CD4-positive, alpha-beta memory T cell (primary cell): ENCODE measurements around the gene PDK3. TPM values are rescaled to one million over a fixed set of nuclear protein-coding genes. Genes with fewer than 3 reads are reported as not detected.

Experiments
- CTCF ChIA-PET: fragments of 350-600 bp; sonication (Branson Sonifier 250); formaldehyde crosslinking; loops from one replicate; lab custom pipeline; 2021; ENCODE audit warnings: inconsistent platforms; ENCODE audit not compliant: partially characterized antibody; lab: Charles Lee
- POLR2A ChIA-PET: fragments of 350-600 bp; sonication (Branson Sonifier 250); formaldehyde crosslinking; loops from one replicate; lab custom pipeline; 2021; ENCODE audit not compliant: partially characterized antibody; lab: Charles Lee
- DNase-seq, 5 donors: peaks; one replicate each; pipeline versions ENCODE4 v3.0.0 to v3.0.0-alpha.2; 2020 to 2022; ENCODE audit warnings: mixed read lengths in 1 of 5
- H3K27ac ChIP-seq: one replicate; pipeline ENCODE4 v1.7.0; 2013; ENCODE audit warnings: low read depth, low read length
- H3K27me3 ChIP-seq: 2 replicates; pipeline ENCODE4 v1.7.0; 2013; ENCODE audit warnings: mild to moderate bottlenecking, low read length, moderate library complexity; ENCODE audit not compliant: insufficient read depth
- H3K36me3 ChIP-seq: 2 replicates; pipeline ENCODE4 v1.7.0; 2013; ENCODE audit warnings: mild to moderate bottlenecking, low read length, moderate library complexity; ENCODE audit not compliant: insufficient read depth
- H3K4me1 ChIP-seq: 2 replicates; pipeline ENCODE4 v1.7.0; 2013; ENCODE audit warnings: mild to moderate bottlenecking, low read length, moderate library complexity; ENCODE audit not compliant: insufficient read depth
- H3K4me3 ChIP-seq, 2 donors: one replicate each; pipeline ENCODE4 v1.7.0; 2013; ENCODE audit warnings: low read length in 2 of 2, mild to moderate bottlenecking in 1 of 2
- H3K9me3 ChIP-seq, 2 donors: one replicate each; pipeline ENCODE4 v1.7.0; 2013; ENCODE audit warnings: low read length in 2 of 2, control low read depth in 1 of 2; ENCODE audit not compliant: control insufficient read depth in 1 of 2
- H3K27ac Mint-ChIP-seq, 7 donors: one replicate each; pipeline ENCODE4 v1.8.0; 2020 to 2021; ENCODE audit warnings: mixed read lengths in 7 of 7, mild to moderate bottlenecking in 6 of 7, inconsistent platforms in 3 of 7, moderate library complexity in 3 of 7
- H3K27me3 Mint-ChIP-seq, 2 donors: one replicate each; pipeline ENCODE4 v1.8.0; 2020 to 2021; ENCODE audit warnings: mixed read lengths in 2 of 2
- H3K36me3 Mint-ChIP-seq, 2 donors: one replicate each; pipeline ENCODE4 v1.8.0; 2020 to 2021; ENCODE audit warnings: mixed read lengths in 2 of 2, inconsistent platforms in 1 of 2, mild to moderate bottlenecking in 1 of 2
- H3K4me1 Mint-ChIP-seq, 4 donors: one replicate each; pipeline ENCODE4 v1.8.0; 2020 to 2021; ENCODE audit warnings: mixed read lengths in 4 of 4, mild to moderate bottlenecking in 1 of 4
- H3K4me3 Mint-ChIP-seq, 8 donors: one replicate each; pipeline ENCODE4 v1.8.0; 2020 to 2021; ENCODE audit warnings: mixed read lengths in 8 of 8, mild to moderate bottlenecking in 7 of 8, moderate library complexity in 6 of 8, inconsistent platforms in 3 of 8
- H3K9me3 Mint-ChIP-seq, 8 donors: one replicate each; pipeline ENCODE4 v1.8.0; 2020 to 2021; ENCODE audit warnings: mixed read lengths in 8 of 8, mild to moderate bottlenecking in 5 of 8, inconsistent platforms in 3 of 8, moderate library complexity in 1 of 8
- intact Hi-C: fragments of 100-400 bp; cut with micrococcal nuclease; formaldehyde crosslinking; loops from one replicate; pipeline ENCODE4 v1.15.1; 2023
- polyA plus RNA-seq, 2 donors: library from polyadenylated mRNA; unstranded; fragments of 300-500 nt; fragmentation: Illumina TruSeq; gene quantifications; one replicate each; pipeline ENCODE4 v1.2.3, GENCODE V29; 2021
- total RNA-seq, 2 experiments: library from RNA; stranded (reverse); gene quantifications; one replicate each; pipeline ENCODE4 v1.2.3, GENCODE V29; 2021

Gene PDK3
- total and polyA plus RNA-seq, 4 experiments from 2014 or later = 30.3 to 43.3 (median 34.3) TPM

DNA sequence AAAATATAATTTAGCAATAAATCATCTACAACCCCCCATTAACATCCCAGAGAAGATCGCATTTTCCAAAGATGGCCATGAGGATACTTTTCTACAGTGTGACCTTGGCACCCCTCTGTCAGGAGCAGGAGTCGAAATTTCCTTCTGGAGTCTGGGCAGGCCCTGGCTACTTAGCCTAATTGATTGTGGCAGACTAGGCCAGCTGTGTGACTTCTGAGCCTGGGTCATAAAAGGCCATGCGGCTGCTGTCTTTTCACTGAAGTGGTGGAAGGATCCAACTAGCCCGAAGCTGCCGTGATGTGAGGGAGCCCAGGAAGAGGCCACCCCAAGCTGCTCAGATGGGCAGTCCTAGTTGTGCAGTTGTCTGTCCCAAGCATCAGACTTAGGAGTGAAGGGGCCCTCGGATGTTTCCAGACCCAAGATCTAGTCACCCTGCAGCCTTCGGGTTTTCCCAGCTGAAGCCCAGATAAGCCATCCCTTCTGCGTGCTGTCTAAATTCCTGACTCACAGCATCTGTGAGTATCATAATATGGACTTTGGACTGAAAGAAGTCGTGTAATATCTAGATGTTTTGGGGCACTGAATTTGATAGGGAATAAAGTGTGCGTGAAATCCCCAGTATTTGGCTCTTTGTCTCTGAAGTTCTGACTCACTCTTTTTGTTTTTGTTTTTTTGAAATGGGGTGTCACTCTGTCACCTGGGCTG is 21.0 kb downstream of the PDK3 start:
- ChIA-PET POLR2A (no interaction called here), CTCF (interaction anchor here (2.1 kb wide), 1 partner anchor 90 kb away, joined by 9 read pairs; no protein-coding TSS in a partner anchor)
- Histone ChIP-seq H3K4me3 (no peak overlapping the region), H3K27ac (no peak overlapping the region), H3K4me1 (peaks cover 27% of the 10 kb centered on the region), H3K9me3 (no peaks in the 10 kb centered on the region), H3K36me3 (no peaks in the 10 kb centered on the region), H3K27me3 (no peaks in the 10 kb centered on the region)
- Mint-ChIP-seq H3K4me1 (peaks cover 12 to 31% (median 21%) of the 10 kb centered on the region in 4 donors), H3K4me3 (no peak overlapping the region), H3K36me3 (no peaks in the 10 kb centered on the region), H3K27me3 (no peaks in the 10 kb centered on the region), H3K9me3 (no peaks in the 10 kb centered on the region), H3K27ac (peak overlapping the region in 2 of 7 donors; percentile 41 to 52)
- DNase-seq = no peak
- intact Hi-C loops = no loop called here

DNA sequence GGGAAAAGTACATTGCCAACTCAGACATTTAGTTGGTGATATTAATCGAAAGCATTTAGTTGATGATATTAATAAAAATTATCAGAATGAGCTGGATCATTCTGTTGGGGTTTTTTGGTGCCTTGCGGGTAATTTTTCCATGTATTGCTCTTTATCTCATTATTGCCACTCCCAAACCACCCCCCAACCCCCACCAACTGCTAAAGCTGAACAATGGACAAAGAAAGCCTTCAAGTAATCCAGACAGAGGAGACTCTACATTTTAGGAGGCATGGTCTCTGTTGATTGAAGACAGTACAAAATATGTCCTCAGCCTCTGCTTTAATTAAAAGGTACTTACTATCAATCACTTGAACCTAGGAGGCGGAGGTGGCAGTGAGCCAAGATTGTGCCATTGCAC is 22.5 kb downstream of the PDK3 start:
- H3K4me1 Mint-ChIP-seq = peaks cover 7 to 19% (median 13%) of the 10 kb centered on the region in 4 donors
- DNase-seq = no peak
- Histone ChIP-seq H3K27me3 (no peaks in the 10 kb centered on the region), H3K9me3 (no peaks in the 10 kb centered on the region), H3K4me1 (peaks cover 13% of the 10 kb centered on the region), H3K27ac (no peak overlapping the region), H3K36me3 (no peaks in the 10 kb centered on the region), H3K4me3 (no peak overlapping the region)
- no peaks in the 10 kb centered on the region for H3K36me3 Mint-ChIP-seq
- no peaks in the 10 kb centered on the region for H3K27me3 Mint-ChIP-seq
- no peaks in the 10 kb centered on the region for H3K9me3 Mint-ChIP-seq
- CTCF ChIA-PET = interaction anchor here (2.1 to 2.6 kb wide), 2 partner anchors 11 to 91 kb away, joined by 9 to 17 read pairs; no protein-coding TSS in a partner anchor
- H3K27ac Mint-ChIP-seq = no peak overlapping the region
- POLR2A ChIA-PET = interaction anchor here (0.6 kb wide), 1 partner anchor 434 kb away, joined by 3 read pairs; no protein-coding TSS in a partner anchor
- intact Hi-C loops = no loop called here
- no peak overlapping the region for H3K4me3 Mint-ChIP-seq

DNA sequence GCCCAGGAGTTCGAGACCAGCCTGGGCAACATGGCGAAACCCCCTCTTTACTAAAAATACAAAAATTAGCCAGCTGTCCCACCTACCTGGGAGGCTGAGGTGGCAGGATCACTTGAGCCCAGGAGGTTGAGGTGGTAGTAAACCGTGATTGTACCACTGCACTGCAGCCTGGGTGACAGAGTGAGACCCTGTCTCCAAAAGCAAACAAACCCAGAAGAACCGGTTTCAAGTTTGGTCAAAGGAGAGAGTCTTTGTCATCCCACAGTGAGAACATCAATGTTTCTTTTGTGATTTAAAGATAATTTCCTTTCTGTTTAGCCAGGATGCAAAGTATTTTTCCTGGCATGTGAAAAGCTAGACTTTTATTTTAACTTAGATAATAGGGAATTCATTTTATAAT is 26.7 kb downstream of the PDK3 start:
- ChIA-PET CTCF (interaction anchor here (1.2 kb wide), 1 partner anchor 95 kb away, joined by 3 read pairs; no protein-coding TSS in a partner anchor), POLR2A (no interaction called here)
- Histone ChIP-seq H3K36me3 (no peaks in the 10 kb centered on the region), H3K9me3 (no peaks in the 10 kb centered on the region), H3K27ac (no peak overlapping the region), H3K4me1 (peaks cover 21% of the 10 kb centered on the region), H3K27me3 (no peaks in the 10 kb centered on the region), H3K4me3 (no peak overlapping the region)
- Mint-ChIP-seq H3K36me3 (peaks cover 0 to 4% of the 10 kb centered on the region in 2 donors), H3K9me3 (no peaks in the 10 kb centered on the region), H3K27ac (no peak overlapping the region), H3K4me1 (peaks cover 18 to 31% (median 24%) of the 10 kb centered on the region in 4 donors), H3K27me3 (no peaks in the 10 kb centered on the region), H3K4me3 (no peak overlapping the region)
- intact Hi-C loops = no loop called here
- DNase-seq = no peak

DNA sequence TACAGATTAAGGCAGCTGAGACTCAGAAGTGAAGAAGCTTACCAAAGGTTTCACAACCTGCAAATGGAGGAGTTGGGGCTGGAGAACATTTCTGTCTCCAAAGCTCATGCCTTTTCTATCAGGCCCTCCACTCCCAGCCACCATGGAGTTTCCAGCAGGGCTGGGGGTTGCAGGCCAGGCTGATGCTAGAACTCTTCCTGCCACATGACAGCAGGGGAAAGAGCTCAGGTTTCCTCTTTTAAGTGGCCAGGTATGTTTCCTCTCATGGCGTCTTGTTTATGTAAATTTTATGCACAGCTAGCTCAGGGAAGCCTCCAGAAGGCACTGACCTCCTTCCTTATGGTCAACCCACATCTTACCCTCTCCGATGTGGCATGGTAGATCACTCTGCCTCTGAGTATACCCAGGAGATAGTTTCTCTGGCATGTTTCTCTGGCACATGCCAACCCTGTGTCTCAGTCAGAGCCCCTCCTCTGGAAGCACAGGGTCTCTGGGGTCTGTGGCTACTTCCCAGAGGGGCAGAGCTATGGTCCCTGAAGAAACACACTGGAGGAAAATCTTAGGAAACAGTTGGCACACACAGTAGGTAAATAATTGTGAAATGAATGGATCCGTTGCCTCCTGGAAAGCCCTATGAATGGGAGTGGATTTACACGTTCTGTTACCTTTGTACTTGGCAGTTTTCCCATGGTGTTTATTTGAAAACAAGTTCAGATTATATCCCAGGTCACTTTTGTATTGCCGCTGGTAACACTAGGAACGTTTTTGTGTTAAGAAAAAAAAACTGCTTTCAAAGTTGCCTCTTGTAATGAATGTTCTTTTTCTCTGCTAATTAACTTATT is 28.9 kb downstream of the PDK3 start:
- ChIA-PET POLR2A (interaction anchor here (1.0 to 1.2 kb wide), 3 partner anchors 10 to 98 kb away, joined by 3 to 5 read pairs (median 5); no protein-coding TSS in a partner anchor), CTCF (interaction anchor here (0.9 to 9.6 kb wide), 3 partner anchors 96 to 97 kb away, joined by 5 to 319 read pairs (median 6); no protein-coding TSS in a partner anchor)
- Mint-ChIP-seq H3K27me3 (no peaks in the 10 kb centered on the region), H3K9me3 (no peaks in the 10 kb centered on the region), H3K4me3 (peak overlapping the region; percentile 36 to 72 (median 54)), H3K36me3 (peaks cover 0 to 12% of the 10 kb centered on the region in 2 donors), H3K27ac (peak overlapping the region in 6 of 7 donors; percentile 67 to 91 (median 75)), H3K4me1 (peaks cover 26 to 47% (median 33%) of the 10 kb centered on the region in 4 donors)
- Histone ChIP-seq H3K4me1 (peaks cover 33% of the 10 kb centered on the region), H3K27me3 (no peaks in the 10 kb centered on the region), H3K36me3 (no peaks in the 10 kb centered on the region), H3K4me3 (no peak overlapping the region), H3K27ac (no peak overlapping the region), H3K9me3 (no peaks in the 10 kb centered on the region)
- peak in 1 of 5 donors; percentile 26 for DNase-seq
- intact Hi-C loops = loop anchor here (1.0 kb wide), 1 partner anchor 14 kb away; no protein-coding TSS in a partner anchor

DNA sequence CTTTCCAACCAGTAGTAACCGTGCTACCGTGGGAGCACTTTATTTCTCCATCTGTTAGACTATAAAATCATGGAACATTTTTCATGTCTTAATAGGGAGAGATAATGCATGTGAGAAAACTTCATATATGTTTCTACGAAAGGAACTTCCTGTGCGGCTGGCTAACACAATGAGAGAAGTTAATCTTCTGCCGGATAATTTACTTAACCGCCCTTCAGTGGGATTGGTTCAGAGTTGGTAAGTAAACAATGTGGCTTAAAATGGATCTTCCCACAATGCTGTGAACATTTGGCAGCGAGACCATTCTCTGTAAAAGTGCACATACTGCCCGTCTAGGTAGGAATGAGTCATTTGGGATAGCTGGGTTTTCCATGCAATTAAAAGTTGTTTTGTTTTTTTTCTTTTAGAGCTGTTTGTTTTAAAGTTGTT is 29.6 kb downstream of the PDK3 start:
- CTCF ChIA-PET = interaction anchor here (9.6 kb wide), 1 partner anchor 98 kb away, joined by 319 read pairs; no protein-coding TSS in a partner anchor
- POLR2A ChIA-PET = interaction anchor here (1.0 to 1.2 kb wide), 3 partner anchors 14 to 99 kb away, joined by 3 to 5 read pairs (median 5); no protein-coding TSS in a partner anchor
- H3K9me3 Mint-ChIP-seq = no peaks in the 10 kb centered on the region
- Histone ChIP-seq H3K27me3 (no peaks in the 10 kb centered on the region), H3K27ac (no peak overlapping the region), H3K36me3 (peaks cover 4% of the 10 kb centered on the region), H3K9me3 (no peaks in the 10 kb centered on the region), H3K4me1 (peaks cover 33% of the 10 kb centered on the region), H3K4me3 (no peak overlapping the region)
- peak in 1 of 5 donors; percentile 10 for DNase-seq
- H3K4me3 Mint-ChIP-seq = peak overlapping the region in 3 of 8 donors; percentile 18 to 58 (median 46)
- peaks cover 26 to 47% (median 33%) of the 10 kb centered on the region in 4 donors for H3K4me1 Mint-ChIP-seq
- H3K27ac Mint-ChIP-seq = peak overlapping the region in 6 of 7 donors; percentile 48 to 84 (median 75)
- H3K27me3 Mint-ChIP-seq = no peaks in the 10 kb centered on the region
- H3K36me3 Mint-ChIP-seq = peaks cover 0 to 17% of the 10 kb centered on the region in 2 donors
- intact Hi-C loops = no loop called here

DNA sequence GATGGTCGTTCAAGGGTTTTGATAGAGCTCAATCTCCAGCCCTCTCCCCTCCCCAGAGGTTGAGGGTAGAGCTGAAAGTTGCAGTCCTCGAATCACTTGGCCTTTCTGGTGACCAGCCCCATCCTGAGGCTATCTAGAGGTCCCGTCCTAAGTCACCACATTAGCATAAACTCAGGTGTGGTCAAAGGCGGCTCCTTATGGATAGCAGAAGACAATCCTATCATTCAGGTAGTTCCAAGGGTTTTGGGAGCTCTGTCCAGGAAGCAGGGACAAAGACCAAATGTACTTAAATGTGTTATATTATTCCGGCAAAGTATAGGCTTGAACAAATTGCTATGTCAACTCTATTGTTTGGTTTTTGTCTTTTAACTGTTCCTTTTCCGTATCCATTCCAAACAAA is 30.6 kb downstream of the PDK3 start:
- H3K9me3 Mint-ChIP-seq = no peaks in the 10 kb centered on the region
- no peak overlapping the region for H3K27ac ChIP-seq
- no peak for DNase-seq
- H3K4me3 Mint-ChIP-seq = peak overlapping the region in 1 of 8 donors; percentile 35
- H3K36me3 ChIP-seq = peaks cover 8% of the 10 kb centered on the region
- H3K4me1 ChIP-seq = peaks cover 33% of the 10 kb centered on the region
- intact Hi-C loops = no loop called here
- H3K27ac Mint-ChIP-seq = peak overlapping the region in 3 of 7 donors; percentile 29 to 51 (median 48)
- peaks cover 26 to 47% (median 33%) of the 10 kb centered on the region in 4 donors for H3K4me1 Mint-ChIP-seq
- CTCF ChIA-PET = interaction anchor here (9.6 kb wide), 1 partner anchor 99 kb away, joined by 319 read pairs; no protein-coding TSS in a partner anchor
- H3K9me3 ChIP-seq = no peaks in the 10 kb centered on the region
- H3K36me3 Mint-ChIP-seq = peaks cover 0 to 21% of the 10 kb centered on the region in 2 donors
- H3K27me3 ChIP-seq = no peaks in the 10 kb centered on the region
- H3K4me3 ChIP-seq = no peak overlapping the region
- no peaks in the 10 kb centered on the region for H3K27me3 Mint-ChIP-seq
- POLR2A ChIA-PET = interaction anchor here (1.0 kb wide), 1 partner anchor 15 kb away, joined by 3 read pairs; no protein-coding TSS in a partner anchor
